Right lobe of liver (tissue), 4 donors: ENCODE data around the gene PTPRT.

ENCODE experiments used
- CTCF ChIP-seq, 4 donors: fragments of 200-600 bp in 3 of 4; fragments of 450-650 bp in 1 of 4; IDR thresholded peaks; one replicate each; pipeline versions ENCODE4 v1.5.1 to v1.8.0; 2016 to 2022; ENCODE audit warnings: antibody characterized with exemption in 4 of 4, mild to moderate bottlenecking in 2 of 4
- POLR2A ChIP-seq: fragments of 450-650 bp; IDR thresholded peaks from one replicate; pipeline ENCODE4 v1.6.1; 2017; ENCODE audit warnings: antibody characterized with exemption, mild to moderate bottlenecking
- donor health status: DM: no; HTN: no; CAD: no.
- donor health status: DM: no; HTN: no; CAD: no.
- donor health status: DM: no; HTN: yes; CAD: no.

- TF ChIP-seq CTCF (IDR thresholded peaks at IDR 0.05) (no peak), POLR2A (no peak)
Measured at GRCh38 chr20:42294976-42295375, 894.7 kb downstream of the PTPRT start.
